ENCODE measurements around the gene NOL3.
A peak's percentile ranks its signal among the peaks of the same experiment; 100 is the strongest.

Gene NOL3

DNA sequence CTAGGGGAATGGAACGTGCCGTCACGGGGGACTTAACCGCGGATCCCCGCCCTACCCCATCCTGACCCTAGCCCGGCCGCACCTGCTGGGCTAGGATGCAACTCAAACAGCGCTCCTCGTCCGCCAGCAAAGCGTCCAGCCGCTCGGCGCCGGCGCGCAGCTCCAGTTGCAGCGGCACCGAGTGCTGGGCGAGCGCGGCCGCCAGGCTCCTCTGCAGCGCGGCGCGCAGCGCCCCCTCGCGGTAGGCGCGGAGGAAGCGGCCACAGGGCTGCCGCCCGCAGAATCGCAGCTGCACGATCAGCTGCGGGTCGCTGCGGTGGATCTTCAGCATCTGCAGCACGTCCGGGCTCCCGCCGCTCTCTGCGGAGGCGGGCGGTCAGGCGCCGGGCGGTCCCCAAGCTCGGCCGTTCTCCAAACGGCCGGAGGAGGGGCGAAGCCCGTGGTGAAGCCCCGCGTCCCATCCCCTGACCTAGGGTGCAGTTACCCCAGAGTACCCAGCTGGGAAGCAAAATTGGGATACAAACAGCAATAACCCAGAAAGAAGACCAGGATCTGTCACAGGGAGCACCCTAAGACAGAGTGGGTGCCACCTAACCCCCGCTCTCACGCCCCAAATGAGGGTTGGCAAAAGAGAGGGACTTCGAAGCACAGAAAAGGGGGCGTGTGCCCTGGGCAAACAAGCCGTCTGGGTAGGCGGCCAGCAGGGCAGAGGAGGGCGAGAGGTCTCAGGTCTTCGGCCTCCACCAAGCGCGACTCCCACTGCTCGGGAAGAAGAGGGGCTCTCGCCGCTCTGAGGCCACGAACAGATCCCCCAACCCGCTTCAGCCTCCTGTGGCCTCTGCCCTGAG, 14.8 kb upstream of the NOL3 start:
- no peak for FAIRE-seq

DNA sequence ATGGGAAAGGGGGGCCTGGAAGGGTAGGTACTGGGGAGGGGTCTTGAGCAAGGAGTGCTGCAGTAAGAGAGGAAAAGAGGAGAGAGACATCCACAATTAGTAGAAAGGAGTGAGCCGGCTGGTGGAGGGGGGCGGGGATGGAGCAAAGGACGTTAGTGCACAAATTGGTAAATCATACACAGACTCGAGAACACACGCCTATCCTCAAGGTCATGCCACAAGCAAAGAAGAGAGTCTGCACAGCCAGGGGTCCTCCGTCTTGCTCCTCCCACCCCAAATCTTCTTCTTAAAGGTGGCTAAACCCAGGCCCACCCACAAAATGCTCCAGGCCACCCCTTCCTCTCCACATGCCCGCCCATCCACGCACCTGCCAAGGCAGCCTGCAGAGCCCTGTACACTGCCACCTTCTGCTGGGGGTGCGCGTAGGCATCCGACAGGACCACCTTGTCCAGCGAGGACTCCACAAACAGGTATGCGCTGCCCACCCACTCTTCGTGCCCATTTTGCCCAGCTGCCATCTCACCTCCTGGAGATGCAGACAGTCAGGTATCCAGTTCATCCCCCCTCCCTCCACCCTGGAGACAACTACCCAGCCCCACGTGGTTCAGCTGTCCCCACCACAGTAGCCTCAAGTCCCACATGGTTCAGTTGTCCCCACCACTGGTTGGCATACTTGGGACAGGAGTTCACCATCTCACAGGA, 14.0 kb upstream of the NOL3 start:
- FAIRE-seq = no peak

DNA sequence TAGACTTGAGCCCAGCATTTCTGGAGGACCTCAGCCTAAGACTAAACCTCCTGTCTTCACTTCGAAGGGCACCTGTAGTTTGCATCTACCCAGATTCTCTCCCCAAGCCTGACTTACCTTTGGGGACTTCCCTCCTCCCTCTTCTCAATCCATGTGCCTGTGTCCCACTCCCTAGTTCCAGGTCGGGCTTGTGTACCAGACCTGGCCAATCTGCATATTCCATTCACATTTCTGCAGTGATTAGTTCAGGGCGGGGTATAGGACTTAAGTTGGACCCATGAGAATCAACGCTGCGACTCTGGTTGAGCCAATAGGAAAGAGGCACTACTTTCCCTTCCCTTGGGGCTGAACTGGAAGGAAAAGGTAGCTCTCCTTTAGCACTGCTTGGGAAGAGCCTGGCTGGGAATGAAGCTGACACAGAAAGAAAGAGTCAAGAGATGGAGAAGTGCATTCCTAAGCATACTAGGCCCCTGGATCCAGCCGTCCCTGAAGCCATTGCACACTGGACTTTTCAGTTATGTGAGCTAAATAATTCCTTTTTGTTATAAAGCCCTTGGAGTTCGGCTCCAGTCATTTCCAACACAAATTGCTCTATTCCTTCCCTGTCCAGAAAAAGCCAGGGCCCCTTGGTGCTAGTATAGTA, 13.1 kb upstream of the NOL3 start:
- no peak for FAIRE-seq

DNA sequence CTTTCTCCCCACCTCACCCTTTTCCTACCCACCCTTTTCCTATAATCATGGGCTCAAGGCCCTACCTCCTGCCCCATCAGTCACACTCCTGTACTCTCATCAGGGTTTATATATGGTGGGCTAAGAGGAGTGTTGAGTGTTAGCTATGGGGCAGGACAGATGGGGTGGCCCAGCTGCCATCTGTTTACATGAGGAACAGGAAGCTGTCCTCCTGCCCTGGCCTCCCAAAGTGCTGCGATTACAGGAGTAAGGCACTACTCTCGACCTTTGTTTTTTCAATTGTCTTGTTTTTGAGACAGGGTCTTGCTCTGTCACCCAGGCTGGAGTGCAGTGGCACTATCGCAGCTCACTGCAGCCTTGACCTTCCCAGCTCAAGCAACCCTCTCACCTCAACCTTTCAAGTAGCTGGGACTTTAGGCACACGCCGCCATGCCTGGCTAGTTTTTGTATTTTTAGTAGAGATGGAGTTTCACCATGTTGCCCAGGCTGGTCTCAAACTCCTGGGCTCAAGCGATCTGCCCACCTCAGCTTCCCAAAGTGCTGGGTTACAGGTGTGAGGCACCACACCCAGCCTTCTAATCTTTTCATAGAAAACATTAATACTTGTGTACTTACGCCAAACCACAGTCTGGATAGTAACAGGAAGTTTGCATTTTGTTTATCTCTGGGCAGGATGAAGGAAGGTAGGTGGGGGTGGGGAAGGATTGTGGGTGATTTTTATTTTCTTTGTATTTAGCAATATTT, 12.3 kb upstream of the NOL3 start:
- FAIRE-seq = no peak

DNA sequence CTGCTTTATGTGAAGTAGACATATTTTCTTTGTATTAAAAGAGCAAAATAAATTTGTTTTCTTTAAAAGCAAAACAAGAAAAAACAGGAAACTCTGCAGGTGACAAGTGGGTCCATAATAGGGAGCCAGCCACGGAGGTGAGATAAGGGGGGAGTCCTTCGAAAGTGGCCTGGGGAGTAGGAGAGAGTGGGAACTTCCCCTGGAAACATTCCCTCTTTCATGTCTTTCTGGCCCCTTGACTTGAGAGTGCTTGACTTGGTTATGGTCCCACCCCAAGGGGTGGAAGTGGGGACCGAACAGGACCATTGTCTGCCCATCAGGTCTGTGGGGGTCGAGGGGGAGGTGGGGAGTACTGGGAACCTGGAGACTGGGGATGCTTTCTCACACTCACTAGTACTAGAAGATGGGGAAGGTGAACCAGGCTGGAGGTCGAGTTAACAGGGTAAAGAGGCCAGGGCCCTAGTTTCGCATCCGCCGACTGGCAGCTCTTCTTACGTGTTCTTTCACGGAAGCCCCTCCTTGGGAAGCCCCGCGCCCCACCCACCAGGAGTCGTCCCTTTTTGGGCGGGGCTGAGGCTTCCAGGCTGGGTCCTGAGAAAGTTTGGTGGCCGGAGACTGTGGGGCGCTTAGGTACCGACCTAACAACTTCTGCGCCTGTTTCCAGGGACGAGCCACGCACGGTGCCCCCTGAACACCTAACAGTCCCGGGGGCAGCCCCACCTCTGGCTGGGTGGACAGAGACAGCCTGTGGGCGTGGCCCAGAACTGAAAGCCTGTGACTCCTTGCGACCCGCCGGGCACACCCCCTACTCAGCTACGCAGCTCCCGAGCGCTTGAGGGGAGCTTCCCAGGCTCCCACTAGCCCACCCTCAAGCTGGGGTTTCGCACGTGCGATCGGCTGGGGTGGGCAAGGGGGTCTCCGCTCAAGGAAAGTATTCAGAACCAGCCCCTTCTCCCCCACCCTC, 11.4 kb upstream of the NOL3 start:
- FAIRE-seq = no peak

DNA sequence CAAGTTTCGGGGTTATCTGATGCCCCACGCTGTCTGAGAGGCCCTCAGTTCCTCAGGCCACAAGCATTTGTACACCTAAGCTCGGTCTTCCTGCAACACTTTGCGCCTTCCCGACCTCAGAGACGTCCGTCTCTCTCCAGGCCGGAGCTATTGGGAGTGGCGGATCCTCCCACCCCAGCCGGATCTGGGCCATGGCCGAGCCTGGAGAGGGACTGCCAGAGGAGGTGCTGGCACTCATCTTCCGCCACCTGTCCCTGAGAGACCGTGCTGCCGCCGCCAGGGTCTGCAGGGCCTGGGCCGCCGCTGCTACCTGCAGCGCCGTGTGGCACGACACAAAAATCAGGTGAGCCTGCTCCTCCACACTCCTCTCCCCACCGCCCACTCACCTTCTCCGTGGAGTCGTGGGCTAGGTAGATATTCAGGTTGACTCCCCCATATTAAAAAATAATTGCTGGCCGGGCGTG, 8.7 kb upstream of the NOL3 start:
- no peak for FAIRE-seq

DNA sequence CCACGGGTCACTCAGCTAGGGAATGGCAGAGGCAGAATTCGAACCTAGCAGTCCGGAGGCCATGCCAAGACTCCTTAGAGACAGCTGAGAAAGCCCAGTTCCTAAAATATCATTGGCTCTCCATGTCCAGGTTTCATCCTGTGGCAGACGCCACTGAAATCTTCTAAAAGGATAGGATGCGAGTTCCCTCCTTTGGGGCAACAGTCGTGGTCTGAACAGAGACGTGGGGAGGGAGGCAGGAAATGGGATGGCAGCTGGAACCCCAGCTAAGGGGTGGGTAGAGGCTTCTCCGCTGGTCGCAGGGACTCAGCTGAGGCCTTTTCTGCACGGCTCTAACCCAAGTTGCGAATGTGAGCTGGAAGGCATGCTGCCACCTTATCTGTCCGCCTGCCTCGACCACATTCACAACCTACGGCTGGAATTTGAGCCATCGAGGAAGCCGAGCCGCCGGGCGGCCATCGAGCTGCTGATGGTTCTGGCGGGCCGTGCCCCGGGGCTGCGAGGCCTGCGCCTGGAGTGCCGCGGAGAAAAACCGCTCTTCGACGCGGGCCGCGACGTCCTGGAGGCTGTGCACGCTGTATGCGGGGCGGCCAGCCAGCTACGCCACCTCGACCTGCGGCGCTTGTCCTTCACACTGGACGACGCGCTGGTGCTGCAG, 7.7 kb upstream of the NOL3 start:
- FAIRE-seq = peak; percentile 40

DNA sequence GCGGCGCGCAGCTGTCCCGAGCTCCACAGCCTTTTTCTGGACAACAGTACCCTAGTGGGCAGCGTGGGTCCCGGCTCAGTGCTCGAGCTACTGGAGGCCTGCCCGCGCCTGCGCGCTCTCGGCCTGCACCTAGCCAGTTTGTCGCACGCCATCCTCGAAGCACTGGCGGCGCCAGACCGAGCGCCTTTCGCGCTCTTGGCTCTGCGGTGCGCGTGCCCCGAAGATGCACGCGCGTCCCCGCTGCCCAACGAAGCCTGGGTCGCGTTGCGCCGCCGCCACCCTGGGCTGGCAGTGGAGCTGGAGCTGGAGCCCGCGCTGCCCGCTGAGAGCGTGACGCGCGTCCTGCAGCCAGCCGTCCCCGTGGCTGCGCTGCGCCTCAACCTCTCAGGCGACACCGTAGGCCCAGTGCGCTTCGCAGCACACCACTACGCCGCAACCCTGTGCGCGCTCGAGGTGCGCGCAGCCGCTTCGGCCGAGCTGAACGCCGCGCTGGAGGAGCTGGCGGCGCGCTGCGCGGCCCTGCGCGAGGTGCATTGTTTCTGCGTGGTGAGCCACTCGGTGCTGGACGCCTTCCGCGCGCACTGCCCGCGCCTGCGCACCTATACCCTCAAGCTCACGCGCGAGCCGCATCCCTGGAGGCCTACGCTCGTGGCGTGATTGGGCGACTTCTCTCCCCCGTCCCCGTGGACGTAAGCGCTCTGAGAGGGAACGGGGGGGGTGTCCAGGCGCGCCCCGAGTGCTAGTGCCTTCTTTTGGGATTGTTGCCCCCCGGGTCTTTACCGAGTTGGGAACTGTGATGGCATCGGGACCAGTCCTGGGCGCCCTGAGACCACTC, 7.0 kb upstream of the NOL3 start:
- FAIRE-seq = no peak

DNA sequence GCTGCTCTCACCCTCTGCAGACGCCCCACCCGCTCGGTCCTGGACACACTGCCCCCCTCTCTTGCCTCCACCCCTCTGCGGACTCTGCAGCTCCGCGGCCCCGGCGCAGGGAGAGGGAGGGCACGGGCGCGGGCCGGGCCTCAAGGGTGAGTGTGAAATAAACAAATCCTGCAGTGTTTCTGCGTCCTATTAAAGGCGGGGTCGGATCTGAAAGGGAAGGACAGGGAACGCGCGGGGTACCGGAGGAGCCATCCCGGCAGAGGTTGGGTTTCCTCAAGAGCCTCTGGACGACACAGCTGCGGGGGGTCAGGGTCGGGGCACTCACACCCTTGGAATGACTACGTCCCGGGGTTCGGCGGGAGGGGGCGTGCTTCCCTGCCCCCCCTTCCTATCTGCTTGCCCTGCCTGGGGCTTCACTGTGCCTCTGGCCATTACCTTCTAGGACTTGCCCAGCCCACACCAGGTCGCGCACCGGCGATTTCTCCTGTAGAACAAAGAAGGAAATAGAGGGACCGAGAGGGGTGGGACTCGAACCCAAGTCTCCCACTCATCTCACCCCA, 6.3 kb upstream of the NOL3 start:
- no peak for FAIRE-seq

DNA sequence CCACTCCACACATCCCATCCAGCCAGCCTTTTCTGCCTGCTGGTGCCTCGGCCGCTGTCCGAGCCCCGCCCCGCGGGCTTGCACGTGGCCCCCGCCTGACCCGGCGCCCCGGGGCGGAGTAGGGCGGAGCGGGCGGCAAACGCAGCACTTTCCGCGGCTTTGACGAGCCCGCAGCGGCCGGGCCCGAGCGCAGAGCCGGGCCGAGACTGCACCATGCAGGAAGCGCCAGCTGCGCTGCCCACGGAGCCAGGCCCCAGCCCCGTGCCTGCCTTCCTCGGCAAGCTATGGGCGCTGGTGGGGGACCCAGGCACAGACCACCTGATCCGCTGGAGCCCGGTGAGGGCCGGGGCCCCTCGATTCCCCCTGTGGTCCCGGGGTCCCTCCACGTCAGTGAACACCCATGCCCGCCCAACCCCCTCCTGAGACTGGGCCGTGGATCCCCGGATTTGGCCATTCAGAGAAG, 5.7 kb upstream of the NOL3 start, which contains the start of gene HSF4:
Gene HSF4, plus strand, starts transcription at position 147 of the 463 bp plus-strand sequence. Its CDS starts 67 bp downstream, at position 214.
- FAIRE-seq = no peak

DNA sequence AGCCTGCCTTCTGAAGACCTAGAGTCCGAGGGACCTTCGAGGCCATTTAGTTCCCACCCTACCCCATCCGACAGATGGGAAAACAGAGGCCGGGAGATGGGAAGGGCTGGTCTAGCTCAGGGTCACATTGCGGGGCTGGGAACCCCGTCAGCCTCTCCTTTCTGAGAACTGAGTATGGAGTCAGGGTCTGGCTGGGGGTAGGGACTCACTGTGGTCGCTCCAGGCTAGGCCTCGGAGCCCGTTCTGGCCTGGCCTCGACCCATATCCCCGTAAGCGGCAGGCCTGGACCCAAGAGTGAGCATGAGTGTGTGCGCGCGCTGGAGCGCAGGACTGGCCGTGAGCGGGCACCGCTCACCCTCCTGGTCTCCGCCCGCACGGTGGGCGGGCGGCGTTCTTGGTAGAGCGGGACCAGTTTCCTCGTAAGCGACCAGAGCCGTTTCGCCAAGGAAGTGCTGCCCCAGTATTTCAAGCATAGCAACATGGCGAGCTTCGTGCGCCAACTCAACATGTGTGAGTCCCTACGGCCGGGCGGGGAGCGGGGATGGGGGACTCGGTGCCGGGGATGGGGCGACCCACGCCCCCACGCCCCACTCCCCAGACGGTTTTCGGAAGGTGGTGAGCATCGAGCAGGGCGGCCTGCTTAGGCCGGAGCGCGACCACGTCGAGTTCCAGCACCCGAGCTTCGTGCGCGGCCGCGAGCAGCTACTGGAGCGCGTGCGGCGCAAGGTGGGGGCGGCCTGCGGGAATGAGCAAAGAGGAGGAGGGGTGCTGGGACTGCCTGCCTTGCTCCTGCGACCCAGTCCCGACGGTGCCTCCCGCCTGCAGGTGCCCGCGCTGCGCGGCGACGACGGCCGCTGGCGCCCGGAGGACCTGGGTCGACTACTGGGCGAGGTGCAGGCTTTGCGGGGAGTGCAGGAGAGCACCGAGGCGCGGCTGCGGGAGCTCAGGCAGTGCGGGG, 4.9 kb upstream of the NOL3 start:
- no peak for FAIRE-seq

DNA sequence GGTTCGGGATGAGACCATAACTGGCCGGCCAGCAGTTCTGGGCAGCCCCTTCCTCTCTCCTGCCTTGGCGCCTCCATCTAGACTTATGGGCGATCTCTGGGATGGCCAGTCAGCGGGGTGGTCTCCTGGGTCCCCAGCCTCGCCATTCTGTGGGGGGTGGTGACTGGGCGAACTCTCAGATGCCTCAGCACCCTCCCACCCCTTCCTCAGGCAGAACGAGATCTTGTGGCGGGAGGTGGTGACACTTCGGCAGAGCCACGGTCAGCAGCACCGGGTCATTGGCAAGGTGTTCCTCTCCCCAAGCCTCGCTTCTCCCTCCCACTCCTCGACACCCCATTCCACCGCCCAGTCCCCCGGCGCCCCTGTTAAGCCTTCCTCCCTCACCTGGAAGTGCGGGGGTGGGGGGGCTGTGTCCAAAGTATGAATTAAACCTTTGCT, 4.2 kb upstream of the NOL3 start:
- no peak for FAIRE-seq

DNA sequence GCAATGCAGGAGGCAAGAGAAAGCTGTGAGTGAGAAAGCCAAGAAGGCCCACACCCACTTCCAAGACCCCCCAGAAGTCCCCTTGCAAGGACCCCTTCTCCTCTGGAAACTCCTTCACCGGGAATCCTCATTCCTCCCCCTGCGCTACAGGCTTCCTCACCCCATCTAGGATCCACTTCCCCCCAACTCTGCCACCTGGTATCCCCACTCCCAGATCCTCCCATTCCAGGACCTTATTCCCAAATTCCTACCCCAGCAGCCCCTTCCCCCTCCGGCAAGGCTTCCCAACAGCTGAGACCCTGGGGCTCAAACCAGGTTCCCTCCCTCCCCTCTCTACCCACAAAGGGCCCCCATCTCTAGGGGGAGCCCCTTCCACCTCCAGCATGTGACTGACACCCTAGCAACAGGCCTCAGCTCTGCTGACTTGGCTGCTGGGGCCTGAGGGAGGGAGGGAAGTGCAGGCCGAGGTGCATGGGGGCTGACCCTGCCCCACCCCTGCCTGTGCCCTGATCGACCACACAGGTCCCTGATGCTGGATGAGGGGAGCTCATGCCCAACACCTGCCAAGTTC, 3.7 kb upstream of the NOL3 start:
- no peak for FAIRE-seq

DNA sequence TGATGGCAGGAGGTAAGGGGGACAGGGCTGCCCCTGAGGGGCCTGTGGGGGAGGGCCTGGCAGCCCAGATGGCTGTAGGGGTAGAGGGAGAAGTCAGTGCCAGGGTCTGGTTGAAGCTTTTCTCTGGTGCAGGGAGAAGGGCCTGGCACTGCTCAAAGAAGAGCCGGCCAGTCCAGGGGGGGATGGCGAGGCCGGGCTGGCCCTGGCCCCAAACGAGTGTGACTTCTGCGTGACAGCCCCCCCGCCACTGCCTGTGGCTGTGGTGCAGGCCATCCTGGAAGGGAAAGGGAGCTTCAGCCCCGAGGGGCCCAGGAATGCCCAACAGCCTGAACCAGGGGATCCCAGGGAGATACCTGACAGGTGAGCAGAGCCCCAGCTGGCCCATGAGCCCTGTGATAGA, 2.8 kb upstream of the NOL3 start:
- FAIRE-seq = no peak

DNA sequence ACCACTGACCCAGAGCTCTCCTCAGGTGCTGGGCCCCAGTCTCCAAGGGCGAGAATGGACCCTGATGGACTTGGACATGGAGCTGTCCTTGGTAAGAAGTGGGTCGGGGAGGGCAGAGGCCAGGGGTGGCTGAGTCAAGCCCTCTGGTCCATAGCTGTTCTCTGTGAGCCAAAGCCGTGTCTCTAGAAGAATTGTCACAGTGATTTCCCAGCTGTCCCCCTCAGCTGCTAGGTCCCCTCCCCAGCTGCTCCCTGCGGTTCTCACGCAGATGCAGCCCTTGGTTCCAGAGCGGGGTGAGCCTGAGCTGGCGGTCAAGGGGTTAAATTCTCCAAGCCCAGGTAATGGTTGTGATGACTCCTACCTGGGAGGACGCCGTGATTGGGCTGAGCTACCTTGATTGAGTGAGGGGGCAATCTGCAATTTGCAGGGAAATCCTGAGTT, 1.3 kb upstream of the NOL3 start:
- no peak for FAIRE-seq

DNA sequence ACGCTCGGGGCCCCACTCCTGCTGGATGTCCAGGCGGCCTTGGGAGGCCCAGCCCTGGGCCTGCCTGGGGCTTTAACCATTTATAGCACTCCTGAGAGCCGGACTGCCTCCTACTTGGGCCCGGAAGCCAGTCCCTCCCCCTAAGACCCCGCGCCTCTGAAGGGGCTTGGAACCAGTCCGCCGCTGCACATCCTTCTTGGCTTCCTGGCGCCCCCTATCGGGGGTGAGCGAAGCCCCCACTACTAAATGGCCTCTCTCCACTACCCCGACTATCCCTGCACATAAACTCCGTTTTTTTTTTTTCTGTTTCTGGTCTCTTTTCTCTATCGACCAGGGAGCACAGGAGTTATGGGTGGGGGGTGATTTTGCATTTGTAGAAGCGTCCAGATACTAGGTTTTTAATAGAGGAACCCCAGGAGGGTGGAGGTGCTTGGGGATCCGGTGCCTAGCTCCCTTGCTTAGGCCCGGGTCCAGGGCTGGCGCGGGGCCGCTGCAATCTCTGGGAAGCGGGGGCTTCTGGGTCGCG, 633 bp upstream of the NOL3 start:
- FAIRE-seq = no peak

DNA sequence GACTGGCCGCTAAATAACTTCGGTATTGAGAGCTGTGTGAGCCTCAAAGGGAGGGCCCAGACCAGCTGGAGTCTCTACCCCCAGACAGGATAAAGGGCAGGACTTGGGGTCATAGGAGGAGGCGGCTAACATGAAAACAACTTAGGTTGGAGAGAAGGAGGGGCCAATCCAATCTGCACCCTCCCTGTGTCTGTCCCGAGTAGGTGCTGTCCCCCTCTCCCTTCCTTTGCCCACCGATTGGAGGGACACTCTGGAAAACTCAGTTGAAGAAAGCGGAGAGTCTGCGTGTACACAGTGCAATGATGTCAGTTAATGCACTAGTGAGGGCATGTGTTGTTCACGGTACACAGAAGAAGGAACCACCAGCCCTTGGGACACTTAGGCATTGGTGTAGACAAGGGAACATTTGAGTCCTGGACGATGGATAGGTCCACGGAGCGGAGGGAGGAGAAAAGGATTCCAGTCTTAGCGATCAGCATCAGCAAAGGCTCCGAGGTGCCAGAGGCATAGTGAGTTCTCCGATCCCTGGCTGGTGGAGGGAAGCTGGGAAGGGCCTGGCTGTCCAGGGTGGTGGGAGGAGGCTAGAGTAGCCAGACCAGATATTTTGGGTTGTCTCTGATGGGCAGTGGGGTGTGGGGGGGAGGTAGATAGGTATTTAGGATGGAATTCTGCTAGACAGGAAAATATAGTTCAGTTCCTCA, 761 bp downstream of the NOL3 start:
- no peak for FAIRE-seq

All from G401.6 (cell line).